Measurements from ENCODE around the gene DERL3.

The DERL3 gene

GRCh38 chr22:23831261-23831660 lies 7.5 kb downstream of the DERL3 start:
- no peak for DNase-seq (ENCODE audit: low read depth)

GRCh38 chr22:23829845-23830372 lies 8.9 kb downstream of the DERL3 start:
- DNase-seq (ENCODE audit: low read depth): peak; percentile 28

GRCh38 chr22:23828800-23829680 lies 9.8 kb downstream of the DERL3 start:
- DNase-seq (ENCODE audit: low read depth): no peak

GRCh38 chr22:23827351-23827995 lies 11.3 kb downstream of the DERL3 start:
- DNase-seq (ENCODE audit: low read depth): no peak

GRCh38 chr22:23826510-23827350 lies 12.1 kb downstream of the DERL3 start:
- DNase-seq (ENCODE audit: low read depth): no peak

GRCh38 chr22:23825246-23825905 lies 13.4 kb downstream of the DERL3 start:
- DNase-seq (ENCODE audit: low read depth): no peak

GRCh38 chr22:23824476-23825245 lies 14.1 kb downstream of the DERL3 start:
- no peak for DNase-seq (ENCODE audit: low read depth)

GRCh38 chr22:23823331-23823791 lies 15.4 kb downstream of the DERL3 start:
- no peak for DNase-seq (ENCODE audit: low read depth)

- no peak for DNase-seq (ENCODE audit: low read depth)
Observed at GRCh38 chr22:23822101-23822671, 16.6 kb downstream of the DERL3 start.

GRCh38 chr22:23820748-23821211 lies 18.0 kb downstream of the DERL3 start:
- DNase-seq (ENCODE audit: low read depth): no peak

GRCh38 chr22:23818541-23818940 lies 20.3 kb downstream of the DERL3 start:
- no peak for DNase-seq (ENCODE audit: low read depth)

GRCh38 chr22:23817146-23817545 lies 21.7 kb downstream of the DERL3 start:
- no peak for DNase-seq (ENCODE audit: low read depth)

GRCh38 chr22:23816156-23816976 lies 22.4 kb downstream of the DERL3 start:
- no peak for DNase-seq (ENCODE audit: low read depth)

- DNase-seq (ENCODE audit: low read depth): no peak
Observed at GRCh38 chr22:23815541-23816155, 23.2 kb downstream of the DERL3 start.

GRCh38 chr22:23812378-23812777 lies 26.4 kb downstream of the DERL3 start:
- DNase-seq (ENCODE audit: low read depth): no peak

- DNase-seq (ENCODE audit: low read depth): no peak
Observed at GRCh38 chr22:23806837-23807236, 32.0 kb downstream of the DERL3 start.

GRCh38 chr22:23804781-23805291 lies 34.0 kb downstream of the DERL3 start:
- no peak for DNase-seq (ENCODE audit: low read depth)

GRCh38 chr22:23803001-23803819 lies 35.6 kb downstream of the DERL3 start:
- no peak for DNase-seq (ENCODE audit: low read depth)
